Stomach smooth muscle (tissue), 2 donors: ENCODE data around the gene UBAP2L.
"Not testable (repeated sequence)": the region's sequence is repeated elsewhere in the genome, so short reads cannot be mapped to it uniquely, and the experiment has no call there.

Source experiments
- H3K27ac ChIP-seq: one replicate; pipeline ENCODE4 v1.7.0; 2013; ENCODE audit warnings: mild to moderate bottlenecking, low read length, inconsistent platforms
- H3K27me3 ChIP-seq, 2 donors: one replicate each; pipeline ENCODE4 v1.7.0; 2013; ENCODE audit warnings: low read length in 2 of 2; ENCODE audit not compliant: insufficient read depth in 2 of 2, control insufficient read depth in 1 of 2
- H3K36me3 ChIP-seq, 2 donors: one replicate each; pipeline ENCODE4 v1.7.0; 2013; ENCODE audit warnings: low read length in 2 of 2; ENCODE audit not compliant: control insufficient read depth in 2 of 2, insufficient read depth in 2 of 2
- H3K4me1 ChIP-seq: one replicate; pipeline ENCODE4 v1.7.0; 2013; ENCODE audit warnings: low read length; ENCODE audit not compliant: control insufficient read depth, insufficient read depth
- H3K4me3 ChIP-seq, 2 donors: one replicate each; pipeline ENCODE4 v1.7.0; 2013; ENCODE audit warnings: low read length in 2 of 2
- H3K9ac ChIP-seq, 2 donors: one replicate each; pipeline ENCODE4 v1.7.0; 2013; ENCODE audit warnings: low read length in 2 of 2, mild to moderate bottlenecking in 1 of 2
- H3K9me3 ChIP-seq, 2 donors: one replicate each; pipeline ENCODE4 v1.7.0; 2013; ENCODE audit warnings: low read length in 2 of 2; ENCODE audit not compliant: control insufficient read depth in 2 of 2
- donor health status: healthy.
- donor health status: Pancreatic carcinoma.

The UBAP2L gene

GRCh38 chr1:154276797-154277196, 56.0 kb downstream of the UBAP2L start:
- Histone ChIP-seq H3K36me3 (peaks cover 9 to 13% of the 10 kb centered on the region in 2 donors), H3K27ac (no peak overlapping the region), H3K27me3 (no peaks in the 10 kb centered on the region), H3K4me3 (no peak overlapping the region), H3K9me3 (no peaks in the 10 kb centered on the region), H3K4me1 (peaks cover 13% of the 10 kb centered on the region), H3K9ac (no peak overlapping the region)

DNA sequence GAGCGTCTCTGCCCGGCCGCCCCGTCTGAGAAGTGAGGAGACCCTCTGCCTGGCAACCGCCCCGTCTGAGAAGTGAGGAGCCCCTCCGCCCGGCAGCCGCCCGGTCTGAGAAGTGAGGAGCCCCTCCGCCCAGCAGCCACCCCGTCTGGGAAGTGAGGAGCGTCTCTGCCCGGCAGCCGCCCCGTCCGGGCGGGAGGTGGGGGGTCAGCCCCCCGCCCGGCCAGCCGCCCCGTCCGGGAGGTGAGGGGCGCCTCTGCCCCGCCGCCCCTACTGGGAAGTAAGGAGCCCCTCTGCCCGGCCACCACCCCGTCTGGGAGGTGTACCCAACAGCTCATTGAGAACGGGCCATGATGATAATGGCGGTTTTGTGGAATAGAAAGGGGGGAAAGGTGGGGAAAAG, 66.8 kb downstream of the UBAP2L start:
- not testable (repeated sequence) for H3K36me3 ChIP-seq

GRCh38 chr1:154288661-154289060, 67.9 kb downstream of the UBAP2L start:
- no peak overlapping the region for H3K4me3 ChIP-seq
- H3K27ac ChIP-seq = no peak overlapping the region
- no peaks in the 10 kb centered on the region for H3K36me3 ChIP-seq
- no peaks in the 10 kb centered on the region for H3K4me1 ChIP-seq
- H3K9ac ChIP-seq = no peak overlapping the region
- H3K27me3 ChIP-seq = no peaks in the 10 kb centered on the region
- H3K9me3 ChIP-seq = no peaks in the 10 kb centered on the region

More for the DNA sequence above, 66.8 kb downstream of the UBAP2L start:
- not testable (repeated sequence) for H3K9me3 ChIP-seq, H3K9ac ChIP-seq, H3K4me1 ChIP-seq, H3K27me3 ChIP-seq, H3K4me3 ChIP-seq, H3K27ac ChIP-seq

GRCh38 chr1:154290921-154291320, 70.2 kb downstream of the UBAP2L start:
- Histone ChIP-seq H3K27ac (no peak overlapping the region), H3K4me1 (no peaks in the 10 kb centered on the region), H3K9me3 (peaks cover 0 to 13% of the 10 kb centered on the region in 2 donors), H3K36me3 (no peaks in the 10 kb centered on the region), H3K27me3 (no peaks in the 10 kb centered on the region), H3K9ac (no peak overlapping the region), H3K4me3 (no peak overlapping the region)

- H3K9ac ChIP-seq = no peak overlapping the region
- H3K4me3 ChIP-seq = no peak overlapping the region
- H3K4me1 ChIP-seq = no peaks in the 10 kb centered on the region
- peaks cover 0 to 13% of the 10 kb centered on the region in 2 donors for H3K9me3 ChIP-seq
- H3K27ac ChIP-seq = no peak overlapping the region
- H3K27me3 ChIP-seq = no peaks in the 10 kb centered on the region
- no peaks in the 10 kb centered on the region for H3K36me3 ChIP-seq
Measured at GRCh38 chr1:154295408-154296235, 74.9 kb downstream of the UBAP2L start.

DNA sequence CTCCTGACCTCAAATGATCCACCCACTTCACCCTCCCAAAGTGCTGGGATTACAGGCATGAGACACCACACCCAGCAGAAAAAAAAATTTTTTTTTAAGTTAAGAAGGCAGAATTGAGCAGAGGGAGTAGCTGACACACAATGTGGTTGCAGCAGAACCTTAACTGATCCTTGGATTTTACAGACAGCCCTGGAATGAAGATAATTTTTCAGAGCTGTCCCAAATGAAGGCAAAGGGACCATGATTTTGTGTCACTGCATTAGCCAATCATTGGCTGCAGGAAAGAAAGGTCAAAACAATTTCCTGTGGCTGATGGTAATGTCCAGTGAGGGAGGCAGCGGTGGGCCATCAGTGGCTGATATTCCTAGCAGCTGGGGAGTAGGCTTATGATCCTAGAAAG, 80.8 kb downstream of the UBAP2L start:
- no peaks in the 10 kb centered on the region for H3K9me3 ChIP-seq
- no peak overlapping the region for H3K9ac ChIP-seq
- no peaks in the 10 kb centered on the region for H3K4me1 ChIP-seq
- H3K36me3 ChIP-seq = no peaks in the 10 kb centered on the region
- no peak overlapping the region for H3K27ac ChIP-seq
- H3K27me3 ChIP-seq = no peaks in the 10 kb centered on the region
- H3K4me3 ChIP-seq = no peak overlapping the region

DNA sequence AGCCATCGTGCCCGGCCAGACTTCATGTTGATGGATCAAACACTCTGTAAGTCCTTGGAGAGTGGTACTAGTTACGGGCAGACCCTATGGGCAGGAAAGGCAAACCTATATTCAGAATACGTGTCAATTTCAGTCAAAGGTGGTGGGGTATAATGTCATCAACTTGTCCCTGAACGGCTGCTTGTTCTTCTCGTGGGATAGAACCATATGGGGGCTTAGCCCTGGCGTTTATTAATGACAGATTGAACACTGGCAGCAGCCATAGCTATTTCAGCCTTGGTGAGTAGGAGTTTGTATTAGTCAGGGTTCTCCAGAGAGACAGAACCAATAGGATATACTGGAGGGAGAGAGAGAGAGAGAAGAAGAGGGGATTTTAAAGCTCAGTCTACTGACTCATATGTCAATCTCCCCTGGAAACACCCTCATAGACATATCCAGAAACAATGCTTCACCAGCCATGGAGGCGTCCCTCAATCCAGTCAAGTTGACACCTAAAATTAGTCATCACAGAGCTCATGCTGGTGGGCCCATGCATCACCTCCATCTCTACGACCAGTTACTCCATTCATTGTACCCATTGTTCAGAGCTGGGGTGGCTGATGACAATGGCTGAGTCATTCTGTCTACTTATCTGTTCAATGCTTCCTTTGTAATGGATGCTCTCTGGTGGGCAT, 84.0 kb downstream of the UBAP2L start:
- H3K4me1 ChIP-seq = no peaks in the 10 kb centered on the region
- no peak overlapping the region for H3K27ac ChIP-seq
- H3K4me3 ChIP-seq = no peak overlapping the region
- no peaks in the 10 kb centered on the region for H3K9me3 ChIP-seq
- H3K27me3 ChIP-seq = no peaks in the 10 kb centered on the region
- no peaks in the 10 kb centered on the region for H3K36me3 ChIP-seq
- H3K9ac ChIP-seq = no peak overlapping the region

- no peaks in the 10 kb centered on the region for H3K27me3 ChIP-seq
- H3K36me3 ChIP-seq = no peaks in the 10 kb centered on the region
- no peak overlapping the region for H3K27ac ChIP-seq
- no peaks in the 10 kb centered on the region for H3K9me3 ChIP-seq
- H3K9ac ChIP-seq = no peak overlapping the region
- no peak overlapping the region for H3K4me3 ChIP-seq
- no peaks in the 10 kb centered on the region for H3K4me1 ChIP-seq
Measured at GRCh38 chr1:154306151-154306550, 85.4 kb downstream of the UBAP2L start.

DNA sequence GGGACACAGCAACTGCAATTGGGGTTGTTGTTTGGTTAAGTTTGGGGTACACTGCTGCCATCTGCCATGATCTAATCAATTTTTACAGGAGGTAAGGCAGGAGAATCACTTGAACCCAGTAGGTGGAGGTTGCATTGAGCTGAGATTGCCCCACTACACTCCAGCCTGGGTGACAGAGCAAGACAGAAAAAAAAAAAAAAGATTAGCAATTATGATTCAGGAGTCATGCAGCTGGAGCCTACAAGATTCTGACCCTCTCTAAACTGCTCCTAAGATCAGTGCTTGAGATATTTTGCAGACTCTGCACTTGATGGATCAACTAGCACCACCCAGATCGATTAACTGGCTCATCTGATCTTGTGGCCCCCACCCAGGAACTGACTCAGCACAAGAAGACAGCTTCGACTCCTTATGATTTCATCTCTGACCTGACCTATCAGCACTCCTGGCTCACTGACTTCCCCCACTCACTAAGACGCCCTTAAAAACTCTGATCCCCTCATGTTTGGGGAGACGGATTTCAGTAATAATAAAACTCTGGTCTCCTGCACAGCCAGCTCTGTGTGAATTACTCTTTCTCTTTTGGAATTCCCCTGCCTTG, 87.0 kb downstream of the UBAP2L start:
- not testable (repeated sequence) for H3K36me3 ChIP-seq, H3K4me3 ChIP-seq, H3K9me3 ChIP-seq, H3K27ac ChIP-seq, H3K27me3 ChIP-seq, H3K4me1 ChIP-seq, H3K9ac ChIP-seq

DNA sequence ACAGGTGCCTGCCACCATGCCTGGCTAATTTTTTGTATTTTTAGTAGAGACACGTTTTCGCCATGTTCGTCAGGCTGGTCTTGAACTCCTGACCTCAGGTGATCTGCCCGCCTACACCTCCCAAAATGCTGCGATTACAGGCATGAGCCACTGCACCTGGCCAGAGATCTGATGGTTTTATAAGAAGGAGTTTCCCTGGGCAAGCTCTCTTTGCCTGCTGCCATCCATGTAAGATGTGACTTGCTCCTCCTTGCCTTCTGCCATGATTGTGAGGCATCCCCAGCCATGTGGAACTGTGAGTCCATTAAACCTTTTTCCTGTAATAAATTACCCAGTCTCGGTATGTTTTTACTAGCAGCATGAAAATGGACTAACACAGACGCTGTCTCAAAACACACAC, 88.4 kb downstream of the UBAP2L start:
- H3K36me3 ChIP-seq, H3K27ac ChIP-seq, H3K4me3 ChIP-seq, H3K4me1 ChIP-seq, H3K9me3 ChIP-seq, H3K9ac ChIP-seq, H3K27me3 ChIP-seq: not testable (repeated sequence)
